MM.1S (cell line): ENCODE results near the gene ECPAS.

Source experiments
- DNase-seq: peaks from one replicate; pipeline ENCODE4 v3.0.0-alpha.2; 2015
- H2AFZ ChIP-seq: fragments of 300-600 bp; sonication (generic); 2 replicates; pipeline ENCODE4 v1.6.0; 2016; ENCODE audit warnings: antibody characterized with exemption, low read length
- H3F3A ChIP-seq: fragments of 300-600 bp; sonication (generic); 2 replicates; pipeline ENCODE4 v1.6.1; 2016; ENCODE audit warnings: mild to moderate bottlenecking, antibody characterized with exemption, low read length, moderate library complexity, mixed read lengths; ENCODE audit not compliant: insufficient read depth
- H3K27ac ChIP-seq: fragments of 300-600 bp; sonication (generic); 2 replicates; pipeline ENCODE4 v1.5.1; 2016; ENCODE audit warnings: mild to moderate bottlenecking, low read length
- H3K27me3 ChIP-seq: fragments of 300-600 bp; sonication (generic); replicated peaks from 2 replicates; pipeline ENCODE4 v1.6.0; 2016; ENCODE audit warnings: low read length; ENCODE audit not compliant: insufficient read depth
- H3K36me3 ChIP-seq: fragments of 300-600 bp; sonication (generic); replicated peaks from 2 replicates; pipeline ENCODE4 v1.6.1; 2016; ENCODE audit warnings: mild to moderate bottlenecking, low read length, mixed read lengths; ENCODE audit not compliant: insufficient read depth
- H3K4me1 ChIP-seq: fragments of 300-600 bp; sonication (generic); 2 replicates; pipeline ENCODE4 v1.6.1; 2016; ENCODE audit warnings: low read length, mixed read lengths
- H3K4me2 ChIP-seq: fragments of 300-600 bp; sonication (generic); 2 replicates; pipeline ENCODE4 v1.6.0; 2016; ENCODE audit warnings: low read depth, low read length
- H3K4me3 ChIP-seq: fragments of 300-600 bp; sonication (generic); 2 replicates; pipeline ENCODE4 v1.5.1; 2016; ENCODE audit warnings: low read length, mixed read lengths
- H3K79me2 ChIP-seq: fragments of 300-600 bp; sonication (generic); 2 replicates; pipeline ENCODE4 v1.6.1; 2016; ENCODE audit warnings: mixed run types, low read length, mixed read lengths
- H3K9ac ChIP-seq: fragments of 300-600 bp; sonication (generic); 2 replicates; pipeline ENCODE4 v1.6.1; 2016; ENCODE audit warnings: low read length, mixed read lengths
- H3K9me2 ChIP-seq: fragments of 300-600 bp; sonication (generic); replicated peaks from 2 replicates; pipeline ENCODE4 v1.6.1; 2016; ENCODE audit warnings: mild to moderate bottlenecking, low read length, mixed read lengths; ENCODE audit not compliant: insufficient read depth
- H3K9me3 ChIP-seq: fragments of 300-600 bp; sonication (generic); replicated peaks from 2 replicates; pipeline ENCODE4 v1.6.1; 2016; ENCODE audit warnings: mild to moderate bottlenecking, low read length, mixed read lengths; ENCODE audit not compliant: insufficient read depth
- H4K20me1 ChIP-seq: fragments of 300-600 bp; sonication (generic); 2 replicates; pipeline ENCODE4 v1.6.1; 2016; ENCODE audit warnings: mild to moderate bottlenecking, low read length, moderate library complexity, mixed read lengths; ENCODE audit not compliant: insufficient read depth
- EZH2 ChIP-seq: fragments of 300-600 bp; sonication (generic); optimal IDR thresholded peaks from 2 replicates; pipeline ENCODE3; 2017; ENCODE audit warnings: low read depth, mild to moderate bottlenecking, antibody characterized with exemption, low read length, mixed read lengths
- EZH2phosphoT487 ChIP-seq: fragments of 300-600 bp; sonication (generic); IDR thresholded peaks from 2 replicates; pipeline ENCODE4 v1.6.1; 2018; ENCODE audit warnings: antibody characterized with exemption, low read length
- TF ChIP-seq, protein P1 (sequence below): fragments of 300-600 bp; sonication (generic); IDR thresholded peaks from 2 replicates; pipeline ENCODE4 v1.5.1; 2016; ENCODE audit warnings: antibody characterized with exemption, low read length, mixed read lengths

Gene ECPAS

DNA sequence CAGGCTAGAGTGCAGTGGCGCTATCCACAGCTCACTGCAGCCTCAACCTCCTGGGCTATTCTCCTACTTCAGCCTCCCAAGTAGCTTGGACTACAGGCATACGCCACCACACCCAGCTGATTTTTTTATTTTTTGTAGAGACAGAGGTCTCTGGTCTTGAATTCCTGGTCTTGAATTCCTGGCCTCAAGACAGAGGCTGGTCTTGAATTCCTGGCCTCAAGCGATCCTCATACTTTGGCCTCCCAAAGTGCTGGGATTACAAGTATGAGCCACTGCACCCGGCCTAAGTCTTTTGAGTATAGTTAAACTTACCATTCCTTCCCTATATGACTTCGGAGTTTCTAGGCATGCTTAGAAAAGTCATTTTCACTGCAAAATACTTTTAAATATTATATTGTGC is 29.4 kb downstream of the ECPAS start:
- no peak overlapping the region for H3K4me3 ChIP-seq
- peaks cover 6% of the 10 kb centered on the region; the same call in 1 of the 2 replicates for H3K4me1 ChIP-seq
- H3K27me3 ChIP-seq, result no peaks in the 10 kb centered on the region
- no peak overlapping the region for H3K4me2 ChIP-seq
- no peak overlapping the region for H3K27ac ChIP-seq
- H4K20me1 ChIP-seq, result peaks cover 64% of the 10 kb centered on the region
- H2AFZ ChIP-seq, result no peak overlapping the region
- no peaks in the 10 kb centered on the region; the same call in 1 of the 2 replicates for H3K36me3 ChIP-seq
- TF ChIP-seq EZH2 (no peak), EZH2phosphoT487 (no peak)
- TF ChIP-seq, protein P1, sequence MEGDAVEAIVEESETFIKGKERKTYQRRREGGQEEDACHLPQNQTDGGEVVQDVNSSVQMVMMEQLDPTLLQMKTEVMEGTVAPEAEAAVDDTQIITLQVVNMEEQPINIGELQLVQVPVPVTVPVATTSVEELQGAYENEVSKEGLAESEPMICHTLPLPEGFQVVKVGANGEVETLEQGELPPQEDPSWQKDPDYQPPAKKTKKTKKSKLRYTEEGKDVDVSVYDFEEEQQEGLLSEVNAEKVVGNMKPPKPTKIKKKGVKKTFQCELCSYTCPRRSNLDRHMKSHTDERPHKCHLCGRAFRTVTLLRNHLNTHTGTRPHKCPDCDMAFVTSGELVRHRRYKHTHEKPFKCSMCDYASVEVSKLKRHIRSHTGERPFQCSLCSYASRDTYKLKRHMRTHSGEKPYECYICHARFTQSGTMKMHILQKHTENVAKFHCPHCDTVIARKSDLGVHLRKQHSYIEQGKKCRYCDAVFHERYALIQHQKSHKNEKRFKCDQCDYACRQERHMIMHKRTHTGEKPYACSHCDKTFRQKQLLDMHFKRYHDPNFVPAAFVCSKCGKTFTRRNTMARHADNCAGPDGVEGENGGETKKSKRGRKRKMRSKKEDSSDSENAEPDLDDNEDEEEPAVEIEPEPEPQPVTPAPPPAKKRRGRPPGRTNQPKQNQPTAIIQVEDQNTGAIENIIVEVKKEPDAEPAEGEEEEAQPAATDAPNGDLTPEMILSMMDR, result no peak
- no peaks in the 10 kb centered on the region for H3K9me2 ChIP-seq
- peaks cover 100% of the 10 kb centered on the region for H3K79me2 ChIP-seq
- H3F3A ChIP-seq, result no peaks in the 10 kb centered on the region
- DNase-seq, result no peak
- no peaks in the 10 kb centered on the region for H3K9me3 ChIP-seq
- no peak overlapping the region for H3K9ac ChIP-seq

DNA sequence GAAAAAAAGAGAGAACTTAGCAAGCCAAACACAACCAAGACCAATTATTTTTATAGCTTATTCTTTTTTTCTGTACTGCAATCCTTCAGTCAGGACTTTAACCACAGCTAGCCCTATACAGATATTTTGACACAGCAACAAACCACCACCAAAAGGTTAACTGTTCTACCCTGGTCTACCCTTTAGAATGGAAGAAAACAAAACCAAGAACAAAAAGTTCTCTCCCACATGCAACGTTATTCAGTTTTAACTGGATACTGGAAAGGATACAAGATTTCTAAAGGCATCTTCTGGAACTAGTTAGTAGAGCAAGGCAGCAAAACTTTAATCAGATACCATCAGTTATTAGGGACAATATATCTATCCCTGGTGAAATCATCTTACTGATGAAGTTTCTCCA is 32.6 kb downstream of the ECPAS start:
- H4K20me1 ChIP-seq, result peaks cover 42% of the 10 kb centered on the region
- no peak overlapping the region for H3K4me3 ChIP-seq
- no peaks in the 10 kb centered on the region for H3F3A ChIP-seq
- no peak for TF ChIP-seq EZH2
- TF ChIP-seq, protein P1, result no peak
- TF ChIP-seq EZH2phosphoT487, result no peak
- no peaks in the 10 kb centered on the region for H3K9me3 ChIP-seq
- H3K27ac ChIP-seq, result no peak overlapping the region
- H3K79me2 ChIP-seq, result peaks cover 88% of the 10 kb centered on the region
- H3K27me3 ChIP-seq, result no peaks in the 10 kb centered on the region
- no peak overlapping the region for H2AFZ ChIP-seq
- no peak overlapping the region for H3K4me2 ChIP-seq
- H3K9me2 ChIP-seq, result no peaks in the 10 kb centered on the region
- H3K9ac ChIP-seq, result no peak overlapping the region
- DNase-seq, result no peak
- no peaks in the 10 kb centered on the region; the same call in 1 of the 2 replicates for H3K36me3 ChIP-seq
- H3K4me1 ChIP-seq, result peaks cover 4% of the 10 kb centered on the region; the same call in 1 of the 2 replicates

DNA sequence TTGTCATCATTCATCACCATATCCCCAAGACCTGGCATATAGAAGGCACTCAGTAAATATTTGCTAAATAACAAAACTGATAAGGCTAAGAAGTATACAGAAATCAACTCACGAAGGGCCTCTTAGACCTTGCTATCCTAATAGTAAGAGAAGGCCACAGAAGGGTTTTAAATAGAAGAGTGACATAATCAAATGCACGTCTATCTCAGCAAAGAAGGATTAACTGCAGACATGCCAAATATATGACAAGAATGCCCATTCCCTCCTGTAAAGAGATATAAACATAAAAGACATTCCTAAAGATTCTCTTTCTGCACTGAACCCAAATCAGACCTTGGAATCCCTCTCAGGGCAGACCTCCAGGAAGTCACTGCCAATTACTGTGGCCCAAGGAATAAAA is 34.1 kb downstream of the ECPAS start:
- peaks cover 74% of the 10 kb centered on the region for H3K79me2 ChIP-seq
- H3K9ac ChIP-seq, result no peak overlapping the region
- no peaks in the 10 kb centered on the region for H3K9me3 ChIP-seq
- no peak for DNase-seq
- H3K27me3 ChIP-seq, result no peaks in the 10 kb centered on the region
- no peak overlapping the region for H3K4me3 ChIP-seq
- TF ChIP-seq, protein P1, result no peak
- TF ChIP-seq EZH2phosphoT487 (no peak), EZH2 (no peak)
- H2AFZ ChIP-seq, result no peak overlapping the region
- H3K27ac ChIP-seq, result no peak overlapping the region
- H3K36me3 ChIP-seq, result no peaks in the 10 kb centered on the region; the same call in 1 of the 2 replicates
- no peaks in the 10 kb centered on the region for H3K9me2 ChIP-seq
- H3K4me1 ChIP-seq, result no peaks in the 10 kb centered on the region
- H4K20me1 ChIP-seq, result peaks cover 29% of the 10 kb centered on the region; the same call in 1 of the 2 replicates
- no peaks in the 10 kb centered on the region for H3F3A ChIP-seq
- no peak overlapping the region for H3K4me2 ChIP-seq
